Activated CD8-positive, alpha-beta T cell treated with anti-CD3 and anti-CD28 coated beads for 36 hours (primary cell): Measurements from ENCODE around the gene FPR2. TPM values are rescaled to one million over a fixed set of nuclear protein-coding genes. Genes with fewer than 3 reads are reported as not detected.

Experiments used
- ATAC-seq: fragments of 200-7000 bp; cut with Tn5 transposase; one replicate; pipeline ENCODE4 v1.10.0; 2021; ENCODE audit warnings: mild to moderate bottlenecking, moderate library complexity
- CTCF ChIA-PET: fragments of 350-600 bp; sonication (Branson Sonifier 250); formaldehyde crosslinking; loops from one replicate; lab custom pipeline; 2021; ENCODE audit warnings: antibody characterized with exemption; lab: Charles Lee
- POLR2A ChIA-PET: fragments of 350-600 bp; sonication (Branson Sonifier 250); formaldehyde crosslinking; loops from one replicate; lab custom pipeline; 2021; ENCODE audit warnings: antibody characterized with exemption; lab: Charles Lee
- DNase-seq: peaks from one replicate; pipeline ENCODE4 v3.0.0-alpha.2; 2020
- H3K27ac Mint-ChIP-seq: one replicate; pipeline ENCODE4 v1.8.0; 2021; ENCODE audit warnings: mild to moderate bottlenecking, mixed read lengths
- H3K27me3 Mint-ChIP-seq: one replicate; pipeline ENCODE4 v1.8.0; 2021; ENCODE audit warnings: mixed read lengths
- H3K36me3 Mint-ChIP-seq: one replicate; pipeline ENCODE4 v1.8.0; 2021; ENCODE audit warnings: low read depth, mixed read lengths
- H3K4me1 Mint-ChIP-seq: one replicate; pipeline ENCODE4 v1.8.0; 2021; ENCODE audit warnings: low read depth, mixed read lengths
- H3K4me3 Mint-ChIP-seq: one replicate; pipeline ENCODE4 v1.8.0; 2021; ENCODE audit warnings: mild to moderate bottlenecking, moderate library complexity, mixed read lengths
- H3K9me3 Mint-ChIP-seq: one replicate; pipeline ENCODE4 v1.8.0; 2021; ENCODE audit warnings: mixed read lengths
- CTCF ChIP-seq: fragments of 200-600 bp; IDR thresholded peaks from one replicate; pipeline ENCODE4 v1.8.0; 2022; ENCODE audit warnings: antibody characterized with exemption, mild to moderate bottlenecking
- intact Hi-C: fragments of 100-400 bp; cut with micrococcal nuclease; formaldehyde crosslinking; loops from one replicate; pipeline ENCODE4 v1.10.0; 2022
- total RNA-seq, 2 experiments: library from RNA; stranded (reverse); gene quantifications; one replicate each; pipeline ENCODE4 v1.2.3, GENCODE V29; 2021

The FPR2 gene
- total RNA-seq, 2 experiments from 2014 or later = not detected

- no peak within 1 kb of the TSS for H3K4me3 Mint-ChIP-seq
- intact Hi-C loops = no loop called here
- POLR2A ChIA-PET = no interaction called here
- no peaks in the 10 kb centered on the region for H3K4me1 Mint-ChIP-seq
- TF ChIP-seq CTCF = no peak
- H3K27ac Mint-ChIP-seq = no peak within 1 kb of the TSS
- DNase-seq (no peak), ATAC-seq (no peak)
- no peaks in the 10 kb centered on the region for H3K36me3 Mint-ChIP-seq
- CTCF ChIA-PET = interaction anchor here (1.6 kb wide), 1 partner anchor 17 kb away, joined by 8 read pairs; no protein-coding TSS in a partner anchor
- H3K27me3 Mint-ChIP-seq = peaks cover 9% of the 10 kb centered on the region
- no peaks in the 10 kb centered on the region for H3K9me3 Mint-ChIP-seq
Observed at GRCh38 chr19:51794885-51795490, 34.0 kb downstream of the FPR2 start, which contains the start of gene FPR3. Gene FPR3, plus strand, starts transcription at chr19:51795157. Its CDS starts 28,592 bp downstream, at chr19:51823749.

DNA sequence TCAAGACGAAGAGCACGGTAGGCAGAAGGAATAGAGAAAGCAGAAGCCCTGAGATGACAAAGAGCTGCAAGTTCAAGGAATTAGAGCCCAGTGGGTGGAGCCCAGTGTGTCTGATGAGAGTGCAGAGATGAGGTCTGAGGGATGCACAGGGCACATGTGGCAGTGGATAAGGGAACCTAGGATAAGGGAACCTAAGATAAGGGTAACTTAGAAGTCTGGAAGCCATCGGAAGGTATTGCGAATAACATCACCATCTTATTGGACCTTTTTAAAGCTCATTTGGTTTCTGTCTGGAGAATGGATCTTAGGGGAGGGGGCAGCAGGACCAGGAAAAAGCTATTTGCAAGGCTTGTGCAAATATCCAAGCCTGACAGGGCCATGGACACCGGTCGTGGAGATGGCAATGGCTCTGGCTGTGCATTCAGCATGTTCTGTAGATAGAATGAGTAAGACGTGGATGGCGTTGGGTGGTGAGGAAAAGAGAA, 35.3 kb downstream of the FPR2 start:
- TF ChIP-seq CTCF = no peak
- POLR2A ChIA-PET = no interaction called here
- intact Hi-C loops = no loop called here

GRCh38 chr19:51797480-51797879, 36.5 kb downstream of the FPR2 start:
- H3K9me3 Mint-ChIP-seq = no peaks in the 10 kb centered on the region
- no peak overlapping the region for H3K4me3 Mint-ChIP-seq
- H3K27ac Mint-ChIP-seq = no peak overlapping the region
- ChIA-PET POLR2A (no interaction called here), CTCF (interaction anchor here (1.7 kb wide), 1 partner anchor 13 kb away, joined by 3 read pairs; no protein-coding TSS in a partner anchor)
- DNase-seq (no peak), ATAC-seq (no peak)
- H3K27me3 Mint-ChIP-seq = peaks cover 10% of the 10 kb centered on the region
- no peak for TF ChIP-seq CTCF
- no peaks in the 10 kb centered on the region for H3K36me3 Mint-ChIP-seq
- H3K4me1 Mint-ChIP-seq = no peaks in the 10 kb centered on the region
- intact Hi-C loops = no loop called here

More for the DNA sequence above, 35.3 kb downstream of the FPR2 start:
- ATAC-seq (no peak), DNase-seq (no peak)
- Mint-ChIP-seq H3K4me1 (no peaks in the 10 kb centered on the region), H3K9me3 (no peaks in the 10 kb centered on the region), H3K36me3 (no peaks in the 10 kb centered on the region), H3K4me3 (no peak overlapping the region), H3K27me3 (peaks cover 9% of the 10 kb centered on the region), H3K27ac (no peak overlapping the region)
- CTCF ChIA-PET = interaction anchor here (1.6 to 1.7 kb wide), 2 partner anchors 11 to 18 kb away, joined by 3 to 8 read pairs; no protein-coding TSS in a partner anchor

GRCh38 chr19:51798062-51798461, 37.1 kb downstream of the FPR2 start:
- ChIA-PET CTCF (interaction anchor here (1.0 to 1.7 kb wide), 2 partner anchors 13 to 21 kb away, joined by 3 read pairs; no protein-coding TSS in a partner anchor), POLR2A (interaction anchor here (0.7 kb wide), 1 partner anchor 74 kb away, joined by 3 read pairs; no protein-coding TSS in a partner anchor)
- no peaks in the 10 kb centered on the region for H3K4me1 Mint-ChIP-seq
- no peaks in the 10 kb centered on the region for H3K36me3 Mint-ChIP-seq
- peaks cover under 1% of the 10 kb centered on the region for H3K9me3 Mint-ChIP-seq
- ATAC-seq = no peak
- intact Hi-C loops = no loop called here
- H3K4me3 Mint-ChIP-seq = no peak overlapping the region
- H3K27me3 Mint-ChIP-seq = peaks cover 10% of the 10 kb centered on the region
- TF ChIP-seq CTCF = no peak
- no peak overlapping the region for H3K27ac Mint-ChIP-seq
- DNase-seq = no peak
